EL (cell line): ENCODE data around the gene FAM200B.

Experiments
- DNase-seq: peaks from one replicate; pipeline ENCODE4 v3.0.0-alpha.2; 2016

Gene FAM200B

DNA sequence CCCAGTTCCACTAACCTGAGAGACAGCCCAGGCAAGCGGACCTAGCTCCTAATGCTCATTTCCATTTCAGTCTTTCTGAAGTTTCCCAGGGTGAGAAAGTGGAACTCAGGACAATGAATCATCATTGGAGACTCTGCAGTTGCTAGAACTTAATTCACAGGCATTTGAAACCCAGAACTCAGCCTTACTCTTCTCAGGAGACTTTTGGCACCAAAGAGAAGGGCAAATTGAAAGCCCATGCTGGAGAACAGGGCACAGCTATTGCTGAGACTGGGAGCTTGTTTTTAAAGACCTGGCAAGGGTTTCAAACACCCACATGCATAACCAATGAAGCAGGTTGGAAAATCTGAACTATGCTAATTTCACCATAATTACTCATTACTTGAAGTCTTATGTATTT lies 57.2 kb downstream of the FAM200B start:
- peak; percentile 12 for DNase-seq
